ENCODE results near the gene CDKL1. TPM values are rescaled to one million over a fixed set of nuclear protein-coding genes. Genes with fewer than 3 reads are reported as not detected.

CDKL1 gene
- total RNA-seq, 4 donors from 2014 or later = 27.7 to 44.3 (median 36.7) TPM

DNA sequence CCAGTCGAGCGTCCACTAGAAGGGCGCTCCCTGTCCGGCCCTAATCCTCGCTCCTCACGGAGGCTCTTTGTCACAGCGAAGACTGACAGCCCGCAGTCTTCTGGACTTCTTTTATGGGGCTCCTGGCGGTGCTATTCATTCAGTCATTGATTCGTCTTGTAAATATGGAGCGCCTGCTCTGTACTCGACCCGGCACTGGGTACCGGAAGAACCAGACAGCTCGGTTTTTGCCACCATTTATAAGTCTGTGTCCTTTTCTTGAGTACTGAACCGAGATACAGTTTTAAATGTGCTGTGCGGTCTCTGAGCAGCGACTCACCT lies 84.0 kb downstream of the CDKL1 start:
- TF ChIP-seq, protein P1, sequence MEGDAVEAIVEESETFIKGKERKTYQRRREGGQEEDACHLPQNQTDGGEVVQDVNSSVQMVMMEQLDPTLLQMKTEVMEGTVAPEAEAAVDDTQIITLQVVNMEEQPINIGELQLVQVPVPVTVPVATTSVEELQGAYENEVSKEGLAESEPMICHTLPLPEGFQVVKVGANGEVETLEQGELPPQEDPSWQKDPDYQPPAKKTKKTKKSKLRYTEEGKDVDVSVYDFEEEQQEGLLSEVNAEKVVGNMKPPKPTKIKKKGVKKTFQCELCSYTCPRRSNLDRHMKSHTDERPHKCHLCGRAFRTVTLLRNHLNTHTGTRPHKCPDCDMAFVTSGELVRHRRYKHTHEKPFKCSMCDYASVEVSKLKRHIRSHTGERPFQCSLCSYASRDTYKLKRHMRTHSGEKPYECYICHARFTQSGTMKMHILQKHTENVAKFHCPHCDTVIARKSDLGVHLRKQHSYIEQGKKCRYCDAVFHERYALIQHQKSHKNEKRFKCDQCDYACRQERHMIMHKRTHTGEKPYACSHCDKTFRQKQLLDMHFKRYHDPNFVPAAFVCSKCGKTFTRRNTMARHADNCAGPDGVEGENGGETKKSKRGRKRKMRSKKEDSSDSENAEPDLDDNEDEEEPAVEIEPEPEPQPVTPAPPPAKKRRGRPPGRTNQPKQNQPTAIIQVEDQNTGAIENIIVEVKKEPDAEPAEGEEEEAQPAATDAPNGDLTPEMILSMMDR (IDR thresholded peaks at IDR 0.05) = no peak
- ATAC-seq (ENCODE audit: low FRiP score) = peak; percentile 37

DNA sequence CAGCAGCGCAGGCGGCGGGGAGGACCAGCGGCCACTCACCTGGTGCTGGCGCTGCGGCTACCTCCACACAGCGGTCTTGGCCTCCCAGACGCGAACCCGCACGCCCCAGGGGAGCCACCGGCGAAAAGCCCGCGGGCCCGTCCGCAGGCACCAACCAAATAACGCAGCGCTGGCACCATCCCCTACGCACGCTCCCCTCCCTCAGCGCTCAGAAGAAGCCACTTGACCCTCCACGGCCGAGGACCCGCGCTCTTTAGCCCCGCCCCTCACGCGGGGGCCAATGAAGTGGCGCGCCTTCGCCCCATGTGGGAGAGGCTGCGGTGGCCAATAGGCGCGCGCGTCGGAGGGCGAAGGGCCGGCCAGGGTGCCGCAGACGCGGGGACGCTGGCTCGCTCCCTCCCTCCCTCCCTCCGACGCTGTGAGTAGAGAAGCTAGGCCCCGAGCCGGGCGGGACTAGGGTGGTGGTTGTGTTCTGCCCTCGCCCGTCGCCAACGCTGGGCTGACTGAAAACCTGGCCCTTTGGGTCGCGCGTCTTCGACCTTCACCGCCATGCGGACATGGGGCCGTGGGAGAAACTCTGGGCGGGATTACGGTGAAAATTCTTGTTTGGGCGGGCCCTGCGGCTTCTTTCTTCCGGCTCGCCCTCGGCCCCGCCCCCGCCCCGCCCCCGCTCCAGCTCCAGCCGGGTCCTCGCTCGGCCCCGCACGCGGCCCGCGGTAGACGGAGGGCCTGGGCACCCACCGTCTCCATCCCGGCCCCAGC lies 84.5 kb downstream of the CDKL1 start, which contains the start of the genes DMAC2L and L2HGDH:
Gene DMAC2L, plus strand, starts transcription at position 353 of the 762 bp plus-strand sequence. CDS start 9,164 bp downstream, outside the sequence.
Gene L2HGDH, minus strand, starts transcription at position 258 of the 762 bp plus-strand sequence. Its CDS starts 79 bp downstream, at position 179.
- ATAC-seq (ENCODE audit: low FRiP score) = peak; percentile 99
- peak; percentile 60 for DNase-seq (ENCODE audit: low spot score)
- TF ChIP-seq, protein P1 (IDR thresholded peaks at IDR 0.05) = no peak

More for the DNA sequence above, 84.0 kb downstream of the CDKL1 start:
- DNase-seq (ENCODE audit: low spot score) = no peak

DNA sequence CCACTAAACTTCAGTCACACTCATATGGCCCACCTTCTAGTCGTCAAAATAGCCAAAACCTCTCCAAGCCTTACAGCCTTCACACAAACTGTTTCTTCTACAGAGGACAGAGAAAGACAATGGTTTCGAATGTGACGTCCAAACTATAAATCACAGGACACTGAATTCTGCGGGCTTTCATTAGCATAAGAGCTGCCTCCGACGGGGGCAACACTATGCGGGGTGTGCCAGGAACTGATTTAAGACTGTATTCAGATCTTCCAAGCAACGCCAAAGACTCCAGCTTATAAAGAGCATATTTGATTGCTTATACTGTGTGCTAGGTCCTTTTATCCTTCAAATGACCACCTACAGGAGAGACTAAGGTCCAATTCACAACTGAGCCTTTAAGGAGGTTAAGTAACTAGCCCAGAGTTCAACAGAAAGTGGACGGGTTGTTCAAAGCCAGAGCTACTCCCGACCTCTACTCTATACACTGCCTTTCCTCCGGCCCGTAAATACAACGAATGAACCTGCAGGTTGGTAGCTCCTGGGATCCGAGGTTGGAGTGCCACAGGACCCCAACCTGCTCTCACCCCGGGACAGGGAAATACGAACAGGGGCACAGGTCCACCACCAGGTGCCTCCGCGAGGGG lies 85.2 kb downstream of the CDKL1 start:
- no peak for ATAC-seq (ENCODE audit: low FRiP score)
- TF ChIP-seq, protein P1 (IDR thresholded peaks at IDR 0.05) = peak in 1 of 3 donors; percentile 44
- no peak for DNase-seq (ENCODE audit: low spot score)

DNA sequence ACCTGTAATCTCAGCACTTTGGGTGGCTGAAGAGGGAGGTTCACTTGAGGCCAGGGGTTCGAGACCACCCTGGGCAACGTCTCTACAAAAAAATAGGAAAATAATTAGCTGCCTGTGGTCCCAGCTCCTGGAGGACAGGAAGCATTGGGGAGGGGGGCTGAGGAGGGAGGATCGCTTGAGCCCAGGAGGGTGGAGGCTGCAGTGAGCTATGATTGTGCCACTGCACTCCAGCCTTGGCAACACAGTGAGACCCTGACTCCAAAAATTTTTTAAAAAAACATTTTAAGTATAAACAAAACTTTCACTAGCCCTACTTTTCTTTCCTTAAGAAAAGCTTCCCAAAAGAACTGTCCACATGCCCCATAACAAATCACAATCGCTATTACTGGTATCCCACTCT lies 86.2 kb downstream of the CDKL1 start:
- DNase-seq (ENCODE audit: low spot score) = no peak
- no peak for ATAC-seq (ENCODE audit: low FRiP score)
- TF ChIP-seq, protein P1 (IDR thresholded peaks at IDR 0.05) = no peak

DNA sequence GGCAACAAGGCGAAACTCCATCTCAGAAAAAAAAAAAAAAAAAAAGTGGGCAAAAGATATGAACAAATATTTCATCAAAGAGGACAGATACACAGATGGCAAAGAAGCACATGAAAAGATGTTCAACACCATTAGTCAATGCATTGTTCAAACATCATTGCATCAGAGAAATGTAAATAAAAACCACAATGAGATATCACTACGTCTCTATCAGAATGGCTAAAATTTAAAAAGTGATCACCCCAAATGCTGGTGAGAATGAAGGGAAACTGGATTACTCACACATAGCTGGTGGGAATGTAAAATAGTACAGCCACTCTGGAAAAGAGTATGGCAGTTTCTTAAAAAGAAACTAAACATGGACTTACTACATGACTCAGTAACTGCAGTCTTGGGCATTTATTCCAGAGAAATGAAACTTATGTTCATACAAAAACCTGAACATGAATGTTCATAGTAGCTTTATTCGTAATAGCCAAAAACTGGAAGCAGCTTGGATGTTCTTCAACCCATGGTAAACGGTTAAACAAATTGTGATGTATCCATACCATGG lies 88.2 kb downstream of the CDKL1 start:
- ATAC-seq (ENCODE audit: low FRiP score) = no peak
- TF ChIP-seq, protein P1 (IDR thresholded peaks at IDR 0.05) = no peak
- DNase-seq (ENCODE audit: low spot score) = no peak

DNA sequence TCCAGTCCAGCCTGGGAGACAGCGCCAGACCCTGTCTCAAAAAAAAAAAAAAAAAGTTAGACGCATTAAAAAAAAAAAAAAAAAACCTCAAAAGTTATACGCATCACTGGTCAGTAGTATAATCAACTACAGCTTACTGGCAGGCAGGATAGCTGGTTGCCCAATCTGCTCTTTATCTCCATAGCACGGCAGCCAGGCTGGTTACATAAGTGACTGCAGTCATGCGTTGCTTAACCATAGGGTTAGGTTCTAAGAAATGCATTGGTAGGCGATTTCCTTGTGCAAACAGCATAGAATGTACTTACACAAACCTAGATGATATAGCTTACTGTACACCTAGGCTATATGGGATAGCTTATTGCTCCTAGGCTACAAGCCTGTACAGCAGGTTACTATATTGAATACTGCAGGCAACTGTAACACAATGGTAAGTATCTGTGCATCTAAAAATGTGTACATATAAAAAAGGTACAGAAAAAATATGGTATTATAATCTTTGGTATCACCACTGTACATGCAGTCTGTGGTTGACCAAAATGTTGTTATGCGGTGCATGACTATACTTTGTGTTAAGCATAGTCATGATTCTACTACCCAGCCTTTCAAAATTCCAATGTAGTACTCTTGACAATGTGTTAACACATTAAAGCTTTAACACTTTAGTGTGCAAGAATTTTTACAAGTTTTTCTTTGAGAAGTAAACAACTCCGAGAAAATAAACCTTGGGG lies 92.8 kb downstream of the CDKL1 start:
- TF ChIP-seq, protein P1 (IDR thresholded peaks at IDR 0.05) = no peak
- ATAC-seq (ENCODE audit: low FRiP score) (peak; percentile 93), DNase-seq (ENCODE audit: low spot score) (no peak)

Data from omental fat pad (tissue), 4 donors.